Liver (tissue), 9 donors: ENCODE results near the gene TPRA1. TPM values are rescaled to one million over a fixed set of nuclear protein-coding genes. Genes with fewer than 3 reads are reported as not detected.
A peak's percentile ranks its signal among the peaks of the same experiment; 100 is the strongest.

Source experiments
- DNase-seq: peaks from one replicate; pipeline ENCODE4 v3.0.0-alpha.2; 2017; ENCODE audit warnings: low spot score
- H3K27ac ChIP-seq, 2 donors: one replicate each; pipeline ENCODE4 v1.7.0; 2013; ENCODE audit warnings: inconsistent platforms in 2 of 2, low read length in 2 of 2, control low read depth in 1 of 2, low read depth in 1 of 2, mild to moderate bottlenecking in 1 of 2
- H3K27me3 ChIP-seq, 4 donors: one replicate each; pipeline versions ENCODE4 v1.6.1 to v1.7.0; 2013; ENCODE audit warnings: low read length in 3 of 4, inconsistent platforms in 1 of 4, mild to moderate bottlenecking in 1 of 4, moderate library complexity in 1 of 4; ENCODE audit not compliant: control insufficient read depth in 4 of 4, insufficient read depth in 4 of 4
- H3K36me3 ChIP-seq, 4 donors: one replicate each; pipeline versions ENCODE4 v1.6.1 to v1.7.0; 2013; ENCODE audit warnings: low read length in 3 of 4, mild to moderate bottlenecking in 3 of 4, low read depth in 1 of 4, moderate library complexity in 1 of 4; ENCODE audit not compliant: control insufficient read depth in 4 of 4, insufficient read depth in 3 of 4
- H3K4me1 ChIP-seq, 4 donors: one replicate each; pipeline versions ENCODE4 v1.6.1 to v1.7.0; 2013; ENCODE audit warnings: low read length in 3 of 4, mild to moderate bottlenecking in 3 of 4, moderate library complexity in 1 of 4; ENCODE audit not compliant: control insufficient read depth in 4 of 4, insufficient read depth in 4 of 4
- H3K4me3 ChIP-seq, 3 donors: one replicate each; pipeline versions ENCODE4 v1.6.1 to v1.7.0; 2013; ENCODE audit warnings: low read length in 3 of 3, control low read depth in 1 of 3, low read depth in 1 of 3, mild to moderate bottlenecking in 1 of 3
- H3K9ac ChIP-seq, 2 donors: one replicate each; pipeline ENCODE4 v1.7.0; 2013; ENCODE audit warnings: low read length in 2 of 2, mild to moderate bottlenecking in 2 of 2, moderate library complexity in 2 of 2, control low read depth in 1 of 2, low read depth in 1 of 2
- H3K9me3 ChIP-seq, 4 donors: one replicate each; pipeline versions ENCODE4 v1.6.1 to v1.7.0; 2013; ENCODE audit warnings: low read length in 3 of 4; ENCODE audit not compliant: control insufficient read depth in 4 of 4
- ATF3 ChIP-seq: IDR thresholded peaks from 2 replicates; pipeline ENCODE4 v1.6.1; 2016; ENCODE audit warnings: antibody characterized with exemption
- CTCF ChIP-seq: fragments of 150-350 bp; IDR thresholded peaks from 2 replicates; pipeline ENCODE4 v1.5.1; 2017; ENCODE audit warnings: improper control_type of control experiment, low read depth, low read length; ENCODE audit not compliant: missing input control
- FOXA1 ChIP-seq: IDR thresholded peaks from 2 replicates; pipeline ENCODE4 v1.6.1; 2016; ENCODE audit warnings: antibody characterized with exemption
- FOXA2 ChIP-seq: IDR thresholded peaks from 2 replicates; pipeline ENCODE4 v1.6.1; 2016; ENCODE audit warnings: antibody characterized with exemption
- GABPA ChIP-seq, 2 donors: IDR thresholded peaks in 1 of 2; conservative IDR thresholded peaks in 1 of 2; 2 replicates each; pipeline ENCODE4 v1.6.1; 2016; ENCODE audit warnings: antibody characterized with exemption in 2 of 2, mild to moderate bottlenecking in 1 of 2, moderate library complexity in 1 of 2
- HNF4A ChIP-seq, 2 donors: conservative IDR thresholded peaks; 2 replicates each; pipeline ENCODE4 v1.6.1; 2016; ENCODE audit warnings: antibody characterized with exemption in 2 of 2, mild to moderate bottlenecking in 2 of 2
- HNF4G ChIP-seq: IDR thresholded peaks from 2 replicates; pipeline ENCODE4 v1.6.1; 2016; ENCODE audit warnings: antibody characterized with exemption
- MAX ChIP-seq: IDR thresholded peaks from 2 replicates; pipeline ENCODE4 v1.6.1; 2016; ENCODE audit warnings: antibody characterized with exemption
- NR2F2 ChIP-seq: IDR thresholded peaks from 2 replicates; pipeline ENCODE4 v1.6.1; 2016; ENCODE audit warnings: antibody characterized with exemption
- RAD21 ChIP-seq, 2 donors: IDR thresholded peaks; 2 replicates each; pipeline ENCODE4 v1.6.1; 2016; ENCODE audit warnings: antibody characterized with exemption in 2 of 2, mild to moderate bottlenecking in 2 of 2
- REST ChIP-seq: IDR thresholded peaks from 2 replicates; pipeline ENCODE4 v1.6.1; 2016; ENCODE audit warnings: antibody characterized with exemption, mild to moderate bottlenecking
- RXRA ChIP-seq, 2 donors: IDR thresholded peaks; 2 replicates each; pipeline ENCODE4 v1.6.1; 2017 to 2018; ENCODE audit warnings: antibody characterized with exemption in 2 of 2, mild to moderate bottlenecking in 1 of 2
- TAF1 ChIP-seq: conservative IDR thresholded peaks from 2 replicates; pipeline ENCODE4 v1.6.1; 2016; ENCODE audit warnings: antibody characterized with exemption, mild to moderate bottlenecking
- YY1 ChIP-seq: IDR thresholded peaks from 2 replicates; pipeline ENCODE4 v1.6.1; 2016; ENCODE audit warnings: antibody characterized with exemption, mild to moderate bottlenecking
- ZBTB33 ChIP-seq: IDR thresholded peaks from 2 replicates; pipeline ENCODE4 v1.6.1; 2016; ENCODE audit warnings: antibody characterized with exemption
- WGBS: extraction: QIAGEN DNeasy Blood & Tissue Kit; methylation state at CpG from one replicate; pipeline ENCODE4 v1.1.7; 2013; 5-methylcytosine and 5-hydroxymethylcytosine counted together
- polyA plus RNA-seq, 2 donors: library from polyadenylated mRNA; stranded (reverse) in 1 of 2; unstranded in 1 of 2; fragments of 200-250 nt in 1 of 2; fragments of >200 nt in 1 of 2; fragmentation: Nextera tagmentation in 1 of 2; extraction: Ambion mirVana in 1 of 2; gene quantifications; one replicate each; pipeline versions ENCODE4 v1.2.1 to v1.2.3, GENCODE V29; 2013 to 2015
- total RNA-seq, 2 donors: library from RNA; depleted of rRNA; stranded (reverse); fragments of >200 nt; gene quantifications; one replicate each; pipeline ENCODE4 v1.2.3, GENCODE V29; 2014
- donor health status: healthy.
- donor health status: healthy.
- donor health status: healthy.
- donor health status: healthy.
- donor health status: healthy.

The TPRA1 gene
- total and polyA plus RNA-seq, 4 donors, result 17.3 to 27.1 (median 21.3) TPM

- no peaks in the 10 kb centered on the region for H3K36me3 ChIP-seq
- no peaks in the 10 kb centered on the region for H3K9me3 ChIP-seq
- peaks cover 5 to 29% (median 23%) of the 10 kb centered on the region in 4 donors for H3K4me1 ChIP-seq
- peak; percentile 57 for DNase-seq
- H3K4me3 ChIP-seq, result peak overlapping the region; percentile 72 to 86 (median 85)
- H3K27ac ChIP-seq, result peak overlapping the region; percentile 88
- WGBS, result 19% methylated on average over 12 of the region's 12 CpGs
- TF ChIP-seq MAX, result no peak
- peak overlapping the region; percentile 69 to 93 for H3K9ac ChIP-seq
- H3K27me3 ChIP-seq, result no peaks in the 10 kb centered on the region
Measured at GRCh38 chr3:127588806-127589577, 1.5 kb downstream of the TPRA1 start.

- no peak overlapping the region for H3K4me3 ChIP-seq
- DNase-seq, result no peak
- H3K4me1 ChIP-seq, result peaks cover 5 to 29% (median 23%) of the 10 kb centered on the region in 4 donors
- H3K36me3 ChIP-seq, result no peaks in the 10 kb centered on the region
- H3K27ac ChIP-seq, result no peak overlapping the region
- 55% methylated on average over 4 of the region's 4 CpGs for WGBS
- TF ChIP-seq REST (no peak), CTCF (no peak), GABPA (IDR thresholded peaks at IDR 0.05 in 1 of 2, conservative IDR thresholded peaks at IDR 0.05 in 1 of 2) (no peak), TAF1 (no peak), NR2F2 (no peak), HNF4A (conservative IDR thresholded peaks at IDR 0.05) (no peak)
- H3K27me3 ChIP-seq, result no peaks in the 10 kb centered on the region
- no peaks in the 10 kb centered on the region for H3K9me3 ChIP-seq
- no peak overlapping the region for H3K9ac ChIP-seq
Measured at GRCh38 chr3:127587876-127588275, 2.7 kb downstream of the TPRA1 start.

GRCh38 chr3:127585813-127586413 lies 4.6 kb downstream of the TPRA1 start:
- Histone ChIP-seq H3K36me3 (peaks cover 0 to 2% (median 0%) of the 10 kb centered on the region in 4 donors), H3K9ac (no peak overlapping the region), H3K9me3 (no peaks in the 10 kb centered on the region), H3K27ac (no peak overlapping the region), H3K4me1 (peaks cover 3 to 21% (median 16%) of the 10 kb centered on the region in 4 donors), H3K4me3 (no peak overlapping the region), H3K27me3 (no peaks in the 10 kb centered on the region)
- WGBS, result 93% methylated on average over 6 of the region's 6 CpGs
- DNase-seq, result peak; percentile 54
- TF ChIP-seq CTCF, result no peak
- TF ChIP-seq FOXA1, result no peak
- TF ChIP-seq GABPA (IDR thresholded peaks at IDR 0.05 in 1 of 2, conservative IDR thresholded peaks at IDR 0.05 in 1 of 2), result no peak
- no peak for TF ChIP-seq ATF3
- TF ChIP-seq RAD21 (IDR thresholded peaks at IDR 0.05), result no peak
- no peak for TF ChIP-seq HNF4G
- TF ChIP-seq TAF1, result no peak
- no peak for TF ChIP-seq RXRA (IDR thresholded peaks at IDR 0.05)
- TF ChIP-seq ZBTB33, result no peak
- TF ChIP-seq HNF4A (conservative IDR thresholded peaks at IDR 0.05), result no peak
- TF ChIP-seq NR2F2, result no peak
- TF ChIP-seq FOXA2, result no peak
- TF ChIP-seq YY1, result no peak
